Measurements from ENCODE around the gene IFNK.

DNA sequence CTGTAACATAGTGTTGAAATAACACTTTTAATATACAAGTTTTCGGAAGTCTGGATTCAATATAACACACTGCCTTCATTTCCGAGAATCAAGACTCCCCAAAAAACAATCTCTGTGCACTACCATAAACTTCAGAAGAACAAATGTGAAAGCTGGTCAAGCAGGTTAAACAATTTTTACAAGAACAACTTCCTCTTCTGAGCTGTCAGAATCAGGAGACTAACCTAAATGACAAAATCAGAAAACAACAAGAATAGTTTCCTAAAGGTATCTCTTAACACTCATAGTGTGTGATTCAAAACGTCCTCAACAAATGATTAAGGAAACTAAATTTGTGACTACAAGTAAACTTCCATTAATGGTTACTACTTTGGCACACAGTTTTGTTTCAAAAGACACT lies 37.6 kb downstream of the IFNK start:
- TF ChIP-seq, protein P1, sequence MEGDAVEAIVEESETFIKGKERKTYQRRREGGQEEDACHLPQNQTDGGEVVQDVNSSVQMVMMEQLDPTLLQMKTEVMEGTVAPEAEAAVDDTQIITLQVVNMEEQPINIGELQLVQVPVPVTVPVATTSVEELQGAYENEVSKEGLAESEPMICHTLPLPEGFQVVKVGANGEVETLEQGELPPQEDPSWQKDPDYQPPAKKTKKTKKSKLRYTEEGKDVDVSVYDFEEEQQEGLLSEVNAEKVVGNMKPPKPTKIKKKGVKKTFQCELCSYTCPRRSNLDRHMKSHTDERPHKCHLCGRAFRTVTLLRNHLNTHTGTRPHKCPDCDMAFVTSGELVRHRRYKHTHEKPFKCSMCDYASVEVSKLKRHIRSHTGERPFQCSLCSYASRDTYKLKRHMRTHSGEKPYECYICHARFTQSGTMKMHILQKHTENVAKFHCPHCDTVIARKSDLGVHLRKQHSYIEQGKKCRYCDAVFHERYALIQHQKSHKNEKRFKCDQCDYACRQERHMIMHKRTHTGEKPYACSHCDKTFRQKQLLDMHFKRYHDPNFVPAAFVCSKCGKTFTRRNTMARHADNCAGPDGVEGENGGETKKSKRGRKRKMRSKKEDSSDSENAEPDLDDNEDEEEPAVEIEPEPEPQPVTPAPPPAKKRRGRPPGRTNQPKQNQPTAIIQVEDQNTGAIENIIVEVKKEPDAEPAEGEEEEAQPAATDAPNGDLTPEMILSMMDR (IDR thresholded peaks at IDR 0.05; ENCODE audit: poor library complexity): no peak
- no peak for TF ChIP-seq EZH2 (IDR thresholded peaks at IDR 0.05; ENCODE audit: borderline replicate concordance)
- TF ChIP-seq EZH2phosphoT487 (IDR thresholded peaks at IDR 0.05; ENCODE audit: low read depth, severe bottlenecking, unreplicated experiment): no peak

Measured in hepatocyte (in vitro differentiated cells).